IPS-15b (cell line): ENCODE results near the gene PLCD1.

Source experiments
- H3K27me3 ChIP-seq: one replicate; pipeline ENCODE4 v1.6.1; 2013; ENCODE audit warnings: low read length; ENCODE audit not compliant: control insufficient read depth, insufficient read depth
- H3K36me3 ChIP-seq: one replicate; pipeline ENCODE4 v1.6.1; 2013; ENCODE audit warnings: low read length; ENCODE audit not compliant: control insufficient read depth, insufficient read depth
- H3K4me1 ChIP-seq: one replicate; pipeline ENCODE4 v1.6.1; 2013; ENCODE audit warnings: mild to moderate bottlenecking, low read length; ENCODE audit not compliant: control insufficient read depth, insufficient read depth
- H3K4me3 ChIP-seq: one replicate; pipeline ENCODE4 v1.5.1; 2013; ENCODE audit warnings: low read depth, low read length
- H3K9ac ChIP-seq: one replicate; pipeline ENCODE4 v1.6.1; 2013; ENCODE audit warnings: low read depth, mild to moderate bottlenecking, low read length
- H3K9me3 ChIP-seq: one replicate; pipeline ENCODE4 v1.6.1; 2013; ENCODE audit warnings: mild to moderate bottlenecking, low read length; ENCODE audit not compliant: control insufficient read depth, insufficient read depth

Gene PLCD1

DNA sequence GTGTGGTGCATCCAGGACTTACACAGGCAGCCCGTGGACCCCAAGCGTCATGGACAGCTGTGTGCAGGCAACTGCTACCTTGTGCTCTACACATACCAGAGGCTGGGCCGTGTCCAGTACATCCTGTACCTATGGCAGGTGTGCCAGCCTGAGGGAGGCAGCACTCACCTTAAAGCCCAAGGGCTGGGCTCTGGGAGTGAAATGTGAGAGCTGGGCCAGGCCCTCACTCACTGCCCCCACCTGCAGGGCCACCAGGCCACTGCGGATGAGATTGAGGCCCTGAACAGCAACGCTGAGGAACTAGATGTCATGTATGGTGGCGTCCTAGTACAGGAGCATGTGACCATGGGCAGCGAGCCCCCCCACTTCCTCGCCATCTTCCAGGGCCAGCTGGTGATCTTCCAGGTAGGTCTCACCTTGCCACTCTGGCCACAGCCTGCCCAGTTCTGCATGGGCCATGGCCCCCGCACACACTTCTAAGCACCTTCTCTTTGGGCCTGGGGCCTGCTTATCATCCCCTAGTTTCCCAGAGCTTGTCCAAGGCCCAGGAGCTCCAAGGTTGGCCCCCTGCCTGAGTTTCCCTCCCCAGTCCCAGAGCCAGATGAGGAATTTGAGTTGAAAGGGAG lies 27.9 kb downstream of the PLCD1 start:
- Histone ChIP-seq H3K4me1 (no peaks in the 10 kb centered on the region), H3K27me3 (peaks cover 4% of the 10 kb centered on the region), H3K9ac (no peak overlapping the region), H3K36me3 (no peaks in the 10 kb centered on the region), H3K9me3 (no peaks in the 10 kb centered on the region), H3K4me3 (no peak overlapping the region)

DNA sequence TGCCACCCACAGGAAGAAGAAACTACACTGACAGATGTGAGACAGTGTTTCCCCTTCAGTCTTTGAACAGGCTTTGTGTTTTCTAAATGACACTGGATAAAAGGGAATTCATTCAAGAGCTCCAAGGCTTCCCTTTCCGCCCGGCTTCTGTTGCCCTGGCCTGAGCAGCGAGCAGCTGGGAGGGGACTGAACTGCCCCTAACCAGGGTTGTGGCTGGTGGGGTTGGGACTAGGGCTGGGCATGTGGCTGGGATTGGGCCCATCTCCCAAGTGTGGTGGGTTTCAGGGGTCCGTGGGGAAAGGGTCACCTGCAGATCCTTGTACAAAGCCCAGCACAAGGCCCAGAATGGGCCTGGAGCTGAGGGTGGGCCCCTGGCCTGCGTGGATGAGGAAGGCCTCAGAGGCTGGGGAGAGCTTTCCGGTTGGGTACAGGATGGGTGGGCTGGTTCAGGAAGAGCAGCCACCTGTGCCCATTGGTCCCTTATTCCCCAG lies 28.4 kb downstream of the PLCD1 start:
- peaks cover 4% of the 10 kb centered on the region for H3K27me3 ChIP-seq
- no peaks in the 10 kb centered on the region for H3K9me3 ChIP-seq
- no peak overlapping the region for H3K9ac ChIP-seq
- H3K4me3 ChIP-seq = no peak overlapping the region
- no peaks in the 10 kb centered on the region for H3K36me3 ChIP-seq
- no peaks in the 10 kb centered on the region for H3K4me1 ChIP-seq

DNA sequence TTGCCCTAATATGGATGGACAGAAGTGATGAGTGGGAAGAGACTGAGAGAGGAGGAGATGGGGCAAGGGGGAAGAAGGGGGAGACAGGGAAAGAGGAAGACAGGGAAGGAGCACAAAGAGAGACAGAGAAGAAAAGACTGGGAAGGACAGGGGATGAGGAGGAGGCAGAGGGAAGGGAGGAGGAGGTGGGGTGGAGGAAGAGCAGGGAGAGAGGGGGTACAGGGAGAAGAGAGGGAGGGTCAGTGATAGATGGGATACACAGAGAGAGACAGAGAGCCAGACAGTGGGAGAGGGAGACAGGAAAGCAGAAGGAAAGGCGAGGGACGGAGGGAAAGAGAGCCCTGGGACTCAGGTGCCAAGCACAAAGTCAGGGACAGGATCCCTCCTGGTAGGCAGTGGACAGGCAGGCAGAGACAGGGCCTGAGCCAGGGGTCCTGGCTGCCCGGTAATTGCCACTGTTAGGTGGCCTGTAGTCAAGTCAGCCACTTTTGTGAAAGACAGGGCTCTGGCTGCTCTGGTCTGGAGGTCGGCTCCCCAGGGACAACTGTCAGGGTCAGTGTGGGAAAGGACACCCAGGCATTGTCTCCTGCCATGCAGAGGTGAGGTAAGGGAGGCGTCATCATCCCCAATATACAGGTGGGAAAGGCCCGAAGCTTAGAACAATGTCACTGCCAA lies 29.1 kb downstream of the PLCD1 start:
- Histone ChIP-seq H3K4me1 (no peaks in the 10 kb centered on the region), H3K9ac (no peak overlapping the region), H3K36me3 (no peaks in the 10 kb centered on the region), H3K27me3 (peaks cover 4% of the 10 kb centered on the region), H3K9me3 (no peaks in the 10 kb centered on the region), H3K4me3 (no peak overlapping the region)

DNA sequence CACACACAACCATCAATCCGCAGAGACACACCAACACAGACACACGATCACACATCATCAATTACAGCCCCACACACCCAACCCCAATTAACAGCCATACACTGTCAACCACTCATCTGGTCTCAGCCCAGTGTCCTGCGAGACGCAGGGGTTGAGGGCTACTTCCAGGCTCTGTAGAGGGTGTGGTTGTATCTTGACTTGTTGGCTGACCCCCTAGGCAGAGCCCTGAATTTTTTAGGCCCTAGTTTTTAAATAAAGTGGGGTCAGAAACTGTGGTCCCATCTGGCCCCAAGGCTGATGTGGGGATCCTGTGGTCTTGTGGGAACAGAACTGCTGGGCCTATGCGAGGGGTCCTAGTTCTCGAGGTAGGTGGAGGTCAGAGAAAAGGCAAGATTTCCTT lies 29.6 kb downstream of the PLCD1 start:
- no peak overlapping the region for H3K4me3 ChIP-seq
- peaks cover 1% of the 10 kb centered on the region for H3K4me1 ChIP-seq
- no peaks in the 10 kb centered on the region for H3K36me3 ChIP-seq
- H3K27me3 ChIP-seq = peaks cover 4% of the 10 kb centered on the region
- no peaks in the 10 kb centered on the region for H3K9me3 ChIP-seq
- H3K9ac ChIP-seq = no peak overlapping the region

DNA sequence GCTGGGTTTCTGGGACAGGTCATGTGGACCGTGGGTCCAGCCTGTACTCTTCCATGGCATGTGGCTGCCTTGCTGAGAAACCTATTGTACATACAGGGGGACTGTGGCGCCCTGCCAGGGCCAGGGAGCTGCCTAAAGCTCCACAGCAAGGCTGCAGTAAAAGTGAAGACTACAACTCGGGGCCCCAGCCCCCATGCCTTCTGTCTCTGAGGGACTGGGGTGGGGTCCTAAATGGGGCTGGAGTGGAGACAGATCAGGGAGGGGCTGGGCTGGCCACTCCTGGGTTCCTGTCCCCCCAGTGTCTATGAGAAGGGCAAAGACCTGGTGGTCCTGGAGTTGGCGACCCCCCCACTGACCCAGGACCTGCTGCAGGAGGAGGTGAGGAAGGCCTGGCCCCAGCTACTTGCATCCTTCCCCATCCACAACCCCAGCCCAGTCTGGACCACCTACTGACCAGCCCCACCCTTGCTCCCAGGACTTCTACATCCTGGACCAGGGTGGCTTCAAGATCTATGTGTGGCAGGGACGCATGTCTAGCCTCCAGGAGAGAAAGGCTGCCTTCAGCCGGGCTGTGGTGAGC lies 31.6 kb downstream of the PLCD1 start:
- Histone ChIP-seq H3K4me1 (peaks cover 5% of the 10 kb centered on the region), H3K36me3 (no peaks in the 10 kb centered on the region), H3K27me3 (peaks cover 7% of the 10 kb centered on the region), H3K9ac (no peak overlapping the region), H3K9me3 (no peaks in the 10 kb centered on the region), H3K4me3 (no peak overlapping the region)

DNA sequence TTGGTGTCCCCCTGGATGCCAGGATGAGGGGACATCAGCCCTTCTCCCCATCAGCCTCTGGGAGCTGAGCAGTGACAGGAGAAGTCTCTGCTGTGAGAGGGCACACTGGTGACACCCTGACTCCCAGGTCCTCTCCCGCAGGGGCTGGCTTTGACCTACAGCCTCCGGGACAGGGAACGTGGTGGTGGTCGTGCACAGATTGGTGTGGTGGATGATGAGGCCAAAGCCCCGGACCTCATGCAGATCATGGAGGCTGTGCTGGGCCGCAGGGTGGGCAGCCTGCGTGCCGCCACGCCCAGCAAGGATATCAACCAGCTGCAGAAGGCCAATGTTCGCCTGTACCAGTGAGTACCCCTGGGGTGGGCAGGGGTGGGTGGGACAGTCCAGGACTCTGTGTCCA lies 32.1 kb downstream of the PLCD1 start:
- peaks cover 5% of the 10 kb centered on the region for H3K4me1 ChIP-seq

DNA sequence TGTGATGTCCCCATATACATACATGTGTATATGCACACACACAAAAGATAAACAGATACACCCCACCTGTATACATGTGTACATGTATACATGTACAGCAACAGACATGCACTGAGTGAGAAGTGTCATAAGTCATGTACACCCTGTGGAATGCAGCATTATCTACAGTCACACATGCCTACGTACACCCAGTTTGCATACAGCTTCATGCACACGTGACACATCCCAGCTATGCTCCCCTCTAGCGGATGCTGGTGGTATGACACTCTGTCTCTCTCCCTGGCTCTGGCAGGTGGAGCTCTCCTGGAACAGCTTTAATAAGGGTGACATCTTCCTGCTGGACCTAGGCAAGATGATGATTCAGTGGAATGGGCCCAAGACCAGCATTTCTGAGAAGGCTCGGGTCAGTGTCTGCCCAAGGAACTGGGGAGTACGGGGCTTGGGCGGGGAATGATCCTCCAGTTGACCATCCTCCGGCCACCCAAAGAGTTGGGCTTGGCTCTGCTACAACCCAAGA lies 32.6 kb downstream of the PLCD1 start:
- H3K9me3 ChIP-seq = no peaks in the 10 kb centered on the region
- peaks cover 5% of the 10 kb centered on the region for H3K4me1 ChIP-seq
- no peak overlapping the region for H3K9ac ChIP-seq
- no peak overlapping the region for H3K4me3 ChIP-seq
- H3K36me3 ChIP-seq = no peaks in the 10 kb centered on the region
- peaks cover 11% of the 10 kb centered on the region for H3K27me3 ChIP-seq

More for the DNA sequence above, 32.1 kb downstream of the PLCD1 start:
- Histone ChIP-seq H3K36me3 (no peaks in the 10 kb centered on the region), H3K9me3 (no peaks in the 10 kb centered on the region), H3K27me3 (peaks cover 7% of the 10 kb centered on the region), H3K4me3 (no peak overlapping the region), H3K9ac (no peak overlapping the region)

DNA sequence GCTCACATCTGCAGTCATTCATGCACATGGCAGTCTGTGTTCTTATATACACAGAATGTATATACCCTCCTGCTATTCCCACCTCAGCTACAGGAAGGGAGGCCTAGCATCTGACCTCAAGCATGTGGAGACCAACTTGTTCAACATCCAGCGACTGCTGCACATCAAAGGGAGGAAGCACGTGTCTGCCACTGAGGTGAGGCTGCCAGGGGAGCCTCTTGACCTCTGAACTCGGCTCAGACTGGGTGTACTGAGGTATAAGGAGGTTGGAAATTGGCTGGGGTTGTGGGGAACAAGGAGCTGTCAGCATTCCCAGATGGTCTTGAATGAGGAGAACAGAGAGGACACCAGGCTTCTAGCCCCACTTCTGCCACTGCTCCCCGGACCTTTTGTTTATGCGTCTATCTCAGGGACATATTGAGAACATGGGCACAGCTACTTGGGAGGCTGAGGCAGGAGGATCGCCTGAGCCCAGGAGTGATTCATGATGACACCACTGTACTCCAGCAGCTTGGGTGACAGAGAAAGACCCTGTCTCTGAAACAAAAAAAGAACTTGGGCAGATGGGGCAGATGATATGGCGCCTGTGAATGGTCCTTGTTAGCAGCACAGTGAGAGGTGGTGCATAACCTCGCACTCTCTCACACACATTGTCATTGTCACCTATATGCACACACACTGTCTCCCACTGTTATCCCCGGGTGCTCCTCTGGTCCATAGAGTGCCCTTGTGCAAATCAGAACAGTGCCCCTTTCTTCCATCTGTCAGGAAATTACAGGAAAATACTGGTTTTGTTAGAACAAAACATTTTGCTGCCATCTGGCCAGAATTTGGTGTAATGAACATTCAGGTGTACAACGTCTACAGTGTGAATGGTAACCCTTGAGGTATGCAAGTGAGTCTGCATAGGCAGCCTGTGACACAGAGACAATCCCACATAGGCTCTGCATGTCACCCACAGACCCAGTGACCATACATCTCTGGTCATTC lies 33.5 kb downstream of the PLCD1 start:
- Histone ChIP-seq H3K4me3 (no peak overlapping the region), H3K4me1 (peaks cover 5% of the 10 kb centered on the region), H3K27me3 (peaks cover 12% of the 10 kb centered on the region), H3K9me3 (no peaks in the 10 kb centered on the region), H3K36me3 (no peaks in the 10 kb centered on the region), H3K9ac (no peak overlapping the region)

DNA sequence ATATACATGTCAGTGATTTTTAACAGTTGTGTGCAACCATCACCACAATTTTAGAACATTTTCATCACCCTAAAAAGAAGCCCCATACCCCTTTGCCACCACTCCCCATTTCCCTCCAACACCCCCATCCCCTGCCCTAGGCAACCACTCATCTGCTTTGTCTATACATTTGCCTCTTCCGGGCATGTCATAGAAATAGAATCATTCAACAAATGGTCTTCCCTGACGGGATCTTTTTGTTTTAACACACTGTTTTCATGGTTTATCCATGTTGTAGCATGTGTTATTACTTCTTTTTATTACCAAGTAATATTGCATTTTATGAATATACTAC lies 34.8 kb downstream of the PLCD1 start:
- Histone ChIP-seq H3K9me3 (no peaks in the 10 kb centered on the region), H3K4me3 (peak overlapping the region; percentile 66), H3K27me3 (peaks cover 16% of the 10 kb centered on the region), H3K36me3 (no peaks in the 10 kb centered on the region), H3K4me1 (peaks cover 5% of the 10 kb centered on the region), H3K9ac (peak overlapping the region; percentile 63)

DNA sequence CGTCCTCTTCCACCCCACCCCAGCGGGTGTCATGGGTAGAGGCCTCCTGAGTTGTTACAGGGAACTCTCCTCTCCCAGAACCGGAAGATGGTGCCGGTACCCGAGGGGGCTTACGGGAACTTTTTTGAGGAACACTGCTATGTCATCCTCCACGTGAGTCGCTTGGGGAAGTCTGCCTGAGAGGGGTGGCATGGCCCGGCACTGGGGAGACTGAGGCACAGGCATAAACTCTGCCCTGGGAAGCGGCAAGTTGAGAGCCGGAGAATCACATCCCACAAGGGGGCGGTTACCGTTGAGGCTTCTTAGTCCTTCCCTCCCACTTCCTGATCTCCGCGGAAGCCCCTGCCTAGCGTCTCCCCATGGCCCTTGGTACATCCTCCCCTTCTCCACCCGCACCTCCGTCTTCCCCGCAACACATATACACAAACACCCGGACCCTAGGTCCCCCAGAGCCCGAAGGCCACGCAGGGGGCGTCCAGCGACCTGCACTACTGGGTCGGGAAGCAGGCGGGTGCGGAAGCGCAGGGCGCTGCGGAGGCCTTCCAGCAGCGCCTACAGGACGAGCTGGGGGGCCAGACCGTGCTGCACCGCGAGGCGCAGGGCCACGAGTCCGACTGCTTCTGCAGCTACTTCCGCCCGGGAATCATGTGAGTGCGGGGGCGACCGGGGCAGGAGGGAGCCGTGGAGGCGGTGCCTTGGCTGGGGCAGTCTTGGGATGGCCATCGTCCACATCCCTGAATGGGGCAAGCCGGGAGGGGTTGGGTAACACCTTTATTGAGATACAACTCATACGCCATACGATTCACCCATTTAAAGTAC lies 35.4 kb downstream of the PLCD1 start:
- Histone ChIP-seq H3K27me3 (peaks cover 16% of the 10 kb centered on the region), H3K36me3 (no peaks in the 10 kb centered on the region), H3K4me1 (peaks cover 5% of the 10 kb centered on the region), H3K9ac (peak overlapping the region; percentile 63), H3K9me3 (no peaks in the 10 kb centered on the region), H3K4me3 (peak overlapping the region; percentile 66)

DNA sequence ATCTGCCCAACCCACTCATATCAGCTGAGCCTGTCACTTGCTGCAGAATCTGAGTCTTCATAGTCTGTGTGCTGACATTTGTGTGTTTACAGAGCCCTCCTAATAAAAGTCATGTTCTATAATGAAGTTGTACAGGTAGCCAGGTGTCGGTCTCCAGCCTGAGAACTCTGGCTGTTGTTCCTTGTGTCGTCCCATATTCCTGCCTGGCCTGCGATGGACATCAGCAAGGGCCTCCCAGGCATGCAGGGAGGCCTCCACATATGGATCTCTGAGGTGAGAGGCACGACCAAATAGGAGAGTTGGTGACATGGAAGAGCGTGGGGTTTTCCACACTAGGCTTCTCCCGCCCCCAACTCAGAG lies 36.0 kb downstream of the PLCD1 start:
- H3K4me3 ChIP-seq = peak overlapping the region; percentile 66
- H3K9me3 ChIP-seq = no peaks in the 10 kb centered on the region
- no peak overlapping the region for H3K9ac ChIP-seq
- H3K4me1 ChIP-seq = peaks cover 5% of the 10 kb centered on the region
- no peaks in the 10 kb centered on the region for H3K36me3 ChIP-seq
- peaks cover 16% of the 10 kb centered on the region for H3K27me3 ChIP-seq
